Liver (tissue), 3 donors: ENCODE measurements around the gene UBE3D.

Experiments used
- GABPA ChIP-seq, 2 donors: IDR thresholded peaks in 1 of 2; conservative IDR thresholded peaks in 1 of 2; 2 replicates each; pipeline ENCODE4 v1.6.1; 2016; ENCODE audit warnings: antibody characterized with exemption in 2 of 2, mild to moderate bottlenecking in 1 of 2, moderate library complexity in 1 of 2
- TF ChIP-seq, protein P1 (sequence below): IDR thresholded peaks from 2 replicates; pipeline ENCODE4 v1.6.1; 2016; ENCODE audit warnings: antibody characterized with exemption
- TF ChIP-seq, protein P2 (sequence below): IDR thresholded peaks from 2 replicates; pipeline ENCODE4 v1.6.1; 2016; ENCODE audit warnings: antibody characterized with exemption
- TF ChIP-seq, protein P3 (sequence below): fragments of 150-350 bp; IDR thresholded peaks from 2 replicates; pipeline ENCODE4 v1.5.1; 2017; ENCODE audit warnings: improper control_type of control experiment, low read depth, low read length; ENCODE audit not compliant: missing input control
- donor health status: healthy.
- donor health status: healthy.

DNA sequence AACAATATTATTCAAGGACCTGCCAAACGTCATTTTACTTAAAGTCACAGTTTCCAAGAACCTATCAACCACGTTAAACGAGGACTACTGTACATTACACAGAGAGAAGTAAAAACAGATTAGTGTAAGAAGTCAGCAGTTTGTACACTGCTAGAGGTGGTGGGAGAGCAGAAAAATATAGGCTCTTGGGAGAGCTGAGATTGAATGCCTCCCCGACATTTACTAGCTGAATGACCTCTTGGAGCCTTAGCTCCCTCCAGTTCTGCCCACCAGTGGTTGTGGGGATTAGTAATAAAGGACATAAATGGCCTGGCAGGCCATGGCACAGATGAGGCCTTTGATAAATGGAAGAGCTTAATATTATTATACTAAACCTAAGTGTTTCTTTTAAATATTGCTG lies 161.4 kb downstream of the UBE3D start:
- TF ChIP-seq, protein P1, sequence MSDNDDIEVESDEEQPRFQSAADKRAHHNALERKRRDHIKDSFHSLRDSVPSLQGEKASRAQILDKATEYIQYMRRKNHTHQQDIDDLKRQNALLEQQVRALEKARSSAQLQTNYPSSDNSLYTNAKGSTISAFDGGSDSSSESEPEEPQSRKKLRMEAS, result no peak
- TF ChIP-seq, protein P2, sequence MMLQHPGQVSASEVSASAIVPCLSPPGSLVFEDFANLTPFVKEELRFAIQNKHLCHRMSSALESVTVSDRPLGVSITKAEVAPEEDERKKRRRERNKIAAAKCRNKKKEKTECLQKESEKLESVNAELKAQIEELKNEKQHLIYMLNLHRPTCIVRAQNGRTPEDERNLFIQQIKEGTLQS, result no peak
- TF ChIP-seq, protein P3, sequence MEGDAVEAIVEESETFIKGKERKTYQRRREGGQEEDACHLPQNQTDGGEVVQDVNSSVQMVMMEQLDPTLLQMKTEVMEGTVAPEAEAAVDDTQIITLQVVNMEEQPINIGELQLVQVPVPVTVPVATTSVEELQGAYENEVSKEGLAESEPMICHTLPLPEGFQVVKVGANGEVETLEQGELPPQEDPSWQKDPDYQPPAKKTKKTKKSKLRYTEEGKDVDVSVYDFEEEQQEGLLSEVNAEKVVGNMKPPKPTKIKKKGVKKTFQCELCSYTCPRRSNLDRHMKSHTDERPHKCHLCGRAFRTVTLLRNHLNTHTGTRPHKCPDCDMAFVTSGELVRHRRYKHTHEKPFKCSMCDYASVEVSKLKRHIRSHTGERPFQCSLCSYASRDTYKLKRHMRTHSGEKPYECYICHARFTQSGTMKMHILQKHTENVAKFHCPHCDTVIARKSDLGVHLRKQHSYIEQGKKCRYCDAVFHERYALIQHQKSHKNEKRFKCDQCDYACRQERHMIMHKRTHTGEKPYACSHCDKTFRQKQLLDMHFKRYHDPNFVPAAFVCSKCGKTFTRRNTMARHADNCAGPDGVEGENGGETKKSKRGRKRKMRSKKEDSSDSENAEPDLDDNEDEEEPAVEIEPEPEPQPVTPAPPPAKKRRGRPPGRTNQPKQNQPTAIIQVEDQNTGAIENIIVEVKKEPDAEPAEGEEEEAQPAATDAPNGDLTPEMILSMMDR, result no peak
- TF ChIP-seq GABPA (IDR thresholded peaks at IDR 0.05 in 1 of 2, conservative IDR thresholded peaks at IDR 0.05 in 1 of 2), result no peak
